Pancreas (tissue), 10 donors: ENCODE results near the gene PPP3CA. TPM values are rescaled to one million over a fixed set of nuclear protein-coding genes. Genes with fewer than 3 reads are reported as not detected.

Experiments used
- ATAC-seq, 4 donors: fragments of 200-7000 bp; cut with Tn5 transposase; one replicate each; pipeline versions ENCODE4 v1.8.0 to v1.9.1; 2020; ENCODE audit warnings: mild to moderate bottlenecking in 4 of 4, moderate library complexity in 4 of 4
- DNase-seq, 6 donors: peaks; one replicate each; pipeline ENCODE4 v3.0.0-alpha.2; 2020
- FAIRE-seq: peaks from 2 replicates; lab custom pipeline; 2012; peaks lifted over from hg19 to GRCh38; lab: Jason Lieb, UNC
- H3K27ac ChIP-seq, 4 donors: fragments of 200-600 bp; sonication (generic); 1 replicate in 3 of 4; 2 replicates in 1 of 4; pipeline versions ENCODE4 v1.5.0 to v1.8.0; 2020
- H3K27me3 ChIP-seq, 4 donors: fragments of 200-600 bp; one replicate each; pipeline ENCODE4 v1.8.0; 2021
- H3K36me3 ChIP-seq, 3 donors: fragments of 200-600 bp; sonication (generic) in 1 of 3; one replicate each; pipeline versions ENCODE4 v1.5.0 to v1.8.0; 2020 to 2021
- H3K4me1 ChIP-seq, 3 donors: fragments of 200-600 bp; one replicate each; pipeline ENCODE4 v1.8.0; 2021
- H3K4me3 ChIP-seq, 4 donors: fragments of 200-600 bp; sonication (generic) in 2 of 4; one replicate each; pipeline versions ENCODE4 v1.5.0 to v1.8.0; 2020 to 2021
- H3K9me3 ChIP-seq, 4 donors: fragments of 200-600 bp; one replicate each; pipeline ENCODE4 v1.8.0; 2021
- CTCF ChIP-seq, 4 donors: fragments of 200-600 bp; sonication (generic) in 3 of 4; IDR thresholded peaks; one replicate each; pipeline versions ENCODE4 v1.5.0 to v1.8.0; 2021; ENCODE audit warnings: antibody characterized with exemption in 4 of 4
- WGBS, 2 donors: extraction: QIAGEN DNeasy Blood & Tissue Kit; methylation state at CpG; one replicate each; pipeline ENCODE4 v1.1.7; 2013; 5-methylcytosine and 5-hydroxymethylcytosine counted together
- intact Hi-C, 3 donors: fragments of 100-400 bp; cut with DNase I; formaldehyde crosslinking; loops; one replicate each; pipeline versions ENCODE4 v1.11.1 to v1.14.2; 2022
- polyA plus RNA-seq, 2 donors: library from polyadenylated mRNA; stranded (reverse); fragments of 200-250 nt; gene quantifications; one replicate each; pipeline ENCODE4 v1.2.3, GENCODE V29; 2013
- total RNA-seq, 6 donors: library from RNA; stranded (reverse); fragmentation: NEBNext Ultra II Directional in 4 of 6; extraction: Animal tissue kit (Norgen Biotek cat#: 25700) in 4 of 6; gene quantifications; one replicate each; pipeline versions ENCODE4 v1.2.1 to v1.2.4, GENCODE V29; 2021 to 2023
- donor health status: healthy with polysubstance abuse.
- donor health status: DM: no; HTN: no; CAD: no; lungs with moderate emphysema.
- donor health status: DM: no; HTN: no; CAD: no.
- donor health status: control.
- donor health status: control.
- donor health status: Bipolar disorder and iron deficiency.
- donor health status: DM: yes; HTN: yes; CAD: no.
- donor health status: DM: no; HTN: no; CAD: no.
- donor health status: DM: no; HTN: no; CAD: no.
- donor health status: DM: yes; HTN: yes; CAD: no.

Gene PPP3CA
- total and polyA plus RNA-seq, 8 donors = 4.9 to 22.7 (median 10.3) TPM

GRCh38 chr4:100983426-100983825, 363.9 kb downstream of the PPP3CA start:
- intact Hi-C loops = no loop called here
- Histone ChIP-seq H3K4me1 (no peaks in the 10 kb centered on the region), H3K9me3 (no peaks in the 10 kb centered on the region), H3K36me3 (no peaks in the 10 kb centered on the region), H3K27ac (no peak overlapping the region), H3K4me3 (no peak overlapping the region), H3K27me3 (no peaks in the 10 kb centered on the region)
- ATAC-seq (no peak), FAIRE-seq (no peak), DNase-seq (no peak)
- WGBS, 2 donors = 51 to 61% methylated on average over 1 of the region's 1 CpG
- no peak for TF ChIP-seq CTCF (IDR thresholded peaks at IDR 0.05)

GRCh38 chr4:100982345-100982744, 365.0 kb downstream of the PPP3CA start:
- 50 to 54% methylated on average over 3 of the region's 3 CpGs for WGBS, 2 donors
- DNase-seq = no peak
- intact Hi-C loops = no loop called here
- no peaks in the 10 kb centered on the region for H3K9me3 ChIP-seq
- no peaks in the 10 kb centered on the region for H3K27me3 ChIP-seq
- no peaks in the 10 kb centered on the region for H3K36me3 ChIP-seq
- no peak overlapping the region for H3K4me3 ChIP-seq
- peaks cover 0 to 4% (median 0%) of the 10 kb centered on the region in 3 donors for H3K4me1 ChIP-seq
- TF ChIP-seq CTCF (IDR thresholded peaks at IDR 0.05) = no peak
- no peak for ATAC-seq
- no peak overlapping the region for H3K27ac ChIP-seq
- FAIRE-seq = no peak

GRCh38 chr4:100981447-100982204, 365.7 kb downstream of the PPP3CA start:
- peak in 3 of 4 donors; percentile 22 to 80 (median 66) for ATAC-seq
- peaks cover 0 to 5% (median 0%) of the 10 kb centered on the region in 3 donors for H3K4me1 ChIP-seq
- H3K36me3 ChIP-seq = no peaks in the 10 kb centered on the region
- no peak overlapping the region for H3K27ac ChIP-seq
- WGBS, 2 donors = 63 to 65% methylated on average over 5 of the region's 5 CpGs
- no peaks in the 10 kb centered on the region for H3K27me3 ChIP-seq
- no peak for FAIRE-seq
- no peak for DNase-seq
- TF ChIP-seq CTCF (IDR thresholded peaks at IDR 0.05) = no peak
- H3K4me3 ChIP-seq = no peak overlapping the region
- no peaks in the 10 kb centered on the region for H3K9me3 ChIP-seq
- intact Hi-C loops = no loop called here

- WGBS, 2 donors = 65 to 75% methylated on average over 4 of the region's 4 CpGs
- TF ChIP-seq CTCF (IDR thresholded peaks at IDR 0.05) = no peak
- Histone ChIP-seq H3K4me3 (no peak overlapping the region), H3K27ac (no peak overlapping the region), H3K36me3 (no peaks in the 10 kb centered on the region), H3K27me3 (no peaks in the 10 kb centered on the region), H3K4me1 (peaks cover 0 to 5% (median 0%) of the 10 kb centered on the region in 3 donors), H3K9me3 (no peaks in the 10 kb centered on the region)
- FAIRE-seq (no peak), ATAC-seq (no peak), DNase-seq (no peak)
- intact Hi-C loops = no loop called here
Observed at GRCh38 chr4:100979736-100980135, 367.6 kb downstream of the PPP3CA start.

- no peak for TF ChIP-seq CTCF (IDR thresholded peaks at IDR 0.05)
Observed at GRCh38 chr4:100977746-100978397, 369.5 kb downstream of the PPP3CA start.

More at GRCh38 chr4:100977746-100978397, 369.5 kb downstream of the PPP3CA start:
- peaks cover 0 to 5% (median 0%) of the 10 kb centered on the region in 3 donors for H3K4me1 ChIP-seq
- peak; percentile 25 to 81 (median 56) for ATAC-seq
- no peaks in the 10 kb centered on the region for H3K36me3 ChIP-seq
- WGBS, 2 donors = 49 to 56% methylated on average over 3 of the region's 3 CpGs
- no peaks in the 10 kb centered on the region for H3K9me3 ChIP-seq
- no peak for DNase-seq
- no peaks in the 10 kb centered on the region for H3K27me3 ChIP-seq
- intact Hi-C loops = no loop called here
- H3K27ac ChIP-seq = no peak overlapping the region
- FAIRE-seq = no peak
- H3K4me3 ChIP-seq = no peak overlapping the region
